ENCODE results near the gene C19orf12.

- no peak for TF ChIP-seq ZNF8 (CRISPR knock-in tag; IDR thresholded peaks at IDR 0.05)
- TF ChIP-seq CSDC2 (CRISPR knock-in tag; IDR thresholded peaks at IDR 0.05), result no peak
- no peak for TF ChIP-seq RARB (CRISPR knock-in tag; IDR thresholded peaks at IDR 0.05)
- TF ChIP-seq, protein P1, sequence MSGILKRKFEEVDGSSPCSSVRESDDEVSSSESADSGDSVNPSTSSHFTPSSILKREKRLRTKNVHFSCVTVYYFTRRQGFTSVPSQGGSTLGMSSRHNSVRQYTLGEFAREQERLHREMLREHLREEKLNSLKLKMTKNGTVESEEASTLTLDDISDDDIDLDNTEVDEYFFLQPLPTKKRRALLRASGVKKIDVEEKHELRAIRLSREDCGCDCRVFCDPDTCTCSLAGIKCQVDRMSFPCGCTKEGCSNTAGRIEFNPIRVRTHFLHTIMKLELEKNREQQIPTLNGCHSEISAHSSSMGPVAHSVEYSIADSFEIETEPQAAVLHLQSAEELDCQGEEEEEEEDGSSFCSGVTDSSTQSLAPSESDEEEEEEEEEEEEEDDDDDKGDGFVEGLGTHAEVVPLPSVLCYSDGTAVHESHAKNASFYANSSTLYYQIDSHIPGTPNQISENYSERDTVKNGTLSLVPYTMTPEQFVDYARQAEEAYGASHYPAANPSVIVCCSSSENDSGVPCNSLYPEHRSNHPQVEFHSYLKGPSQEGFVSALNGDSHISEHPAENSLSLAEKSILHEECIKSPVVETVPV (CRISPR knock-in tag; IDR thresholded peaks at IDR 0.05), result no peak
- TF ChIP-seq ISL1 (CRISPR knock-in tag; IDR thresholded peaks at IDR 0.05), result no peak
- TF ChIP-seq, protein P2, sequence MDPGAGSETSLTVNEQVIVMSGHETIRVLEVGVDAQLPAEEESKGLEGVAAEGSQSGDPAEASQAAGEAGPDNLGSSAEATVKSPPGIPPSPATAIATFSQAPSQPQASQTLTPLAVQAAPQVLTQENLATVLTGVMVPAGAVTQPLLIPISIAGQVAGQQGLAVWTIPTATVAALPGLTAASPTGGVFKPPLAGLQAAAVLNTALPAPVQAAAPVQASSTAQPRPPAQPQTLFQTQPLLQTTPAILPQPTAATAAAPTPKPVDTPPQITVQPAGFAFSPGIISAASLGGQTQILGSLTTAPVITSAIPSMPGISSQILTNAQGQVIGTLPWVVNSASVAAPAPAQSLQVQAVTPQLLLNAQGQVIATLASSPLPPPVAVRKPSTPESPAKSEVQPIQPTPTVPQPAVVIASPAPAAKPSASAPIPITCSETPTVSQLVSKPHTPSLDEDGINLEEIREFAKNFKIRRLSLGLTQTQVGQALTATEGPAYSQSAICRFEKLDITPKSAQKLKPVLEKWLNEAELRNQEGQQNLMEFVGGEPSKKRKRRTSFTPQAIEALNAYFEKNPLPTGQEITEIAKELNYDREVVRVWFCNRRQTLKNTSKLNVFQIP (CRISPR knock-in tag; IDR thresholded peaks at IDR 0.05; ENCODE audit: borderline replicate concordance, low read depth), result no peak
- no peak for TF ChIP-seq TOX (CRISPR knock-in tag; IDR thresholded peaks at IDR 0.05; ENCODE audit: borderline replicate concordance)
- TF ChIP-seq, protein P3, sequence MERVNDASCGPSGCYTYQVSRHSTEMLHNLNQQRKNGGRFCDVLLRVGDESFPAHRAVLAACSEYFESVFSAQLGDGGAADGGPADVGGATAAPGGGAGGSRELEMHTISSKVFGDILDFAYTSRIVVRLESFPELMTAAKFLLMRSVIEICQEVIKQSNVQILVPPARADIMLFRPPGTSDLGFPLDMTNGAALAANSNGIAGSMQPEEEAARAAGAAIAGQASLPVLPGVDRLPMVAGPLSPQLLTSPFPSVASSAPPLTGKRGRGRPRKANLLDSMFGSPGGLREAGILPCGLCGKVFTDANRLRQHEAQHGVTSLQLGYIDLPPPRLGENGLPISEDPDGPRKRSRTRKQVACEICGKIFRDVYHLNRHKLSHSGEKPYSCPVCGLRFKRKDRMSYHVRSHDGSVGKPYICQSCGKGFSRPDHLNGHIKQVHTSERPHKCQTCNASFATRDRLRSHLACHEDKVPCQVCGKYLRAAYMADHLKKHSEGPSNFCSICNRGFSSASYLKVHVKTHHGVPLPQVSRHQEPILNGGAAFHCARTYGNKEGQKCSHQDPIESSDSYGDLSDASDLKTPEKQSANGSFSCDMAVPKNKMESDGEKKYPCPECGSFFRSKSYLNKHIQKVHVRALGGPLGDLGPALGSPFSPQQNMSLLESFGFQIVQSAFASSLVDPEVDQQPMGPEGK (CRISPR knock-in tag; IDR thresholded peaks at IDR 0.05; ENCODE audit: borderline replicate concordance), result no peak
- no peak for TF ChIP-seq ZNF70 (CRISPR knock-in tag; IDR thresholded peaks at IDR 0.05)
- TF ChIP-seq GLIS3 (CRISPR knock-in tag; IDR thresholded peaks at IDR 0.05), result no peak
- TF ChIP-seq ZFP3 (CRISPR knock-in tag; IDR thresholded peaks at IDR 0.05), result no peak
- no peak for TF ChIP-seq ZC3H10 (CRISPR knock-in tag; IDR thresholded peaks at IDR 0.05)
Measured at GRCh38 chr19:29667901-29668341, 47.1 kb downstream of the C19orf12 start.

Measured in SK-N-SH treated with all-trans-retinoic acid at 6 μM for 48 hours (cell line).